Measurements from ENCODE around the gene FCRLB.
"Not testable (repeated sequence)": the region's sequence is repeated elsewhere in the genome, so short reads cannot be mapped to it uniquely, and the experiment has no call there.

Gene FCRLB

GRCh38 chr1:161720956-161721737 lies at the start of gene FCRLB:
FCRLB (plus strand) TSS chr1:161721544; CDS start chr1:161722673, 1,129 bp downstream.
- no peak within 1 kb of the TSS for H3K27ac ChIP-seq
- H3K9me3 ChIP-seq = no peaks in the 10 kb centered on the region
- H3K36me3 ChIP-seq = no peaks in the 10 kb centered on the region
- H3K4me2 ChIP-seq = no peak within 1 kb of the TSS
- H3K27me3 ChIP-seq = no peaks in the 10 kb centered on the region
- no peak for TF ChIP-seq Cebpa-rat (IDR thresholded peaks at IDR 0.05)
- H3K9ac ChIP-seq = no peak within 1 kb of the TSS
- H3K4me1 ChIP-seq = peaks cover 48% of the 10 kb centered on the region
- H4K20me1 ChIP-seq = no peaks in the 10 kb centered on the region
- H3K4me3 ChIP-seq = no peak within 1 kb of the TSS

- not testable (repeated sequence) for H3K27ac ChIP-seq, H3K27me3 ChIP-seq, H4K20me1 ChIP-seq, H3K9ac ChIP-seq, H3K9me3 ChIP-seq, H3K4me1 ChIP-seq, H3K4me2 ChIP-seq, H3K36me3 ChIP-seq, H3K4me3 ChIP-seq
Observed at GRCh38 chr1:161673437-161673836, 47.9 kb upstream of the FCRLB start.

GRCh38 chr1:161674447-161674846 lies 46.9 kb upstream of the FCRLB start:
- not testable (repeated sequence) for H4K20me1 ChIP-seq, H3K4me3 ChIP-seq, H3K36me3 ChIP-seq, H3K9ac ChIP-seq, H3K9me3 ChIP-seq, H3K4me1 ChIP-seq, H3K27me3 ChIP-seq, H3K27ac ChIP-seq, H3K4me2 ChIP-seq

GRCh38 chr1:161674908-161675307 lies 46.4 kb upstream of the FCRLB start:
- not testable (repeated sequence) for H3K27me3 ChIP-seq

DNA sequence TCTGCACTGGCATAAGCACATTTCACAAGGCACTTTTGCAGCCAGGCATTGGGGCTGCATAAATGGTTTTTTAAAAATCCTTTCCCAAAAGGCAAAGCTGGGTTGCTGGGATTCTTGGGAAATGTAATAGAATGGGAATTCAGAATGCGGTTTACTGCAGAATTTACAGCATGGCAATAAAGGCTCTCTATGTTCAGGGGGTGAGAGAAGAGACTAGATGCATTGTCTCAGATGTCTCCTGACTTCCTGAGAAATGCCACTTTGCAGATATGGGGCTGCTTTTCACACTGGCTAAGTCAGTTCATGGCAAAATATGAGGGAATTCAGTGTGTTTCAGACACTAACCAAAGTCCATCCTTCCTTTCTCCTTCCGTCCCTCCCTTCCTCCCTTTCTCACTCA lies 44.9 kb upstream of the FCRLB start:
- no peaks in the 10 kb centered on the region for H3K27me3 ChIP-seq
- no peaks in the 10 kb centered on the region for H3K9me3 ChIP-seq
- no peaks in the 10 kb centered on the region for H3K36me3 ChIP-seq
- H3K9ac ChIP-seq = no peak overlapping the region
- peaks cover 3% of the 10 kb centered on the region for H3K4me1 ChIP-seq
- no peak for TF ChIP-seq Cebpa-rat (IDR thresholded peaks at IDR 0.05)
- no peak overlapping the region for H3K27ac ChIP-seq
- H3K4me2 ChIP-seq = no peak overlapping the region
- H3K4me3 ChIP-seq = no peak overlapping the region
- no peaks in the 10 kb centered on the region for H4K20me1 ChIP-seq

More at GRCh38 chr1:161674908-161675307, 46.4 kb upstream of the FCRLB start:
- not testable (repeated sequence) for H3K4me2 ChIP-seq, H3K9me3 ChIP-seq, H3K27ac ChIP-seq, H3K36me3 ChIP-seq, H3K4me3 ChIP-seq, H4K20me1 ChIP-seq, H3K4me1 ChIP-seq, H3K9ac ChIP-seq

DNA sequence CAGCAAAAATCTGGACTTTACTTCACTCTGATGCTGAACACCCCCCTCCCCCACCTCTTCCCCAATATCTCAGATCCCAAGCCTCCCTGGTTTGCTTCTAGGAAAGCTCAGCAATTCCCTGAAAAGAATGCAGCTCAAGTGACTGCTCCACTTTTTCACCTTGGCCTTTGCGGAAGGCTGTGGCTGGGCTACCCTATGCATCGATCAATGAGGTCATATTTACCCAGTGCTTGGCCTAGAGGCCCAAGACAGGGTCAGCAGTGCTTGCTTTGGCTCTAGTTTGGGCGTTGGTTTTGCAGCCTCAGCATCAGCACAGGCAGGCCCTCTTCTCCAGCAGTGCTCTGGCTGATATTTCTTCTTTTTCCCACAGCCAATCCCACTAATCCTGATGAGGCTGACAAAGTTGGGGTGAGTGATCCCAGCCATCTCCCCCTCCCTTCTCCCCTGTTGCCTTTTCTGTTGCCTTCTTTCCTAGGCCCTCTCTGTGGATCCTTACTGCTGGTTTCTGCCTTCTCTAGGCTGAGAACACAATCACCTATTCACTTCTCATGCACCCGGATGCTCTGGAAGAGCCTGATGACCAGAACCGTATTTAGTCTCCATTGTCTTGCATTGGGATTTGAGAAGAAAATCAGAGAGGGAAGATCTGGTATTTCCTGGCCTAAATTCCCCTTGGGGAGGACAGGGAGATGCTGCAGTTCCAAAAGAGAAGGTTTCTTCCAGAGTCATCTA lies 44.2 kb upstream of the FCRLB start:
- Histone ChIP-seq H3K4me3 (no peak overlapping the region), H3K27me3 (no peaks in the 10 kb centered on the region), H3K9me3 (no peaks in the 10 kb centered on the region), H3K27ac (no peak overlapping the region), H3K9ac (no peak overlapping the region), H3K4me2 (no peak overlapping the region), H3K36me3 (no peaks in the 10 kb centered on the region), H4K20me1 (no peaks in the 10 kb centered on the region), H3K4me1 (no peaks in the 10 kb centered on the region)
- TF ChIP-seq Cebpa-rat (IDR thresholded peaks at IDR 0.05) = no peak

DNA sequence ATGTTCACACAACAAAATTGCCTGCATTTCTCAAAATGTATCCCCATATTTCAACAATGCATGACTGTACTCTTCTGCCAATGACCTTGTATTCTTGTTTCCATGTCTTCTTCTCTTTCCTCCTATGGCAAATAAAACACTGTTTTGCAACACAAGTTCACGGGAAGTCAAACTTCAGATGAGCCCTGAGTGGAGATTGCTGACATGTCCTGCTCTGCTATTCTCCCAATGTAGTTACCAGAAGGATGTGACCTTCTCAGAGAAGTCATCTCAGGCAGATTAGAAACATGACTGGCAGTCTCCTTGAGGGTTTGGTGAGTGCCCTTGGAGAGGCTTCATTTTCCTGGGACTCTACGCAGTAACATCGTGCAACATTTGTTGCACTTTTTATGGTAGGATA lies 42.8 kb upstream of the FCRLB start:
- Histone ChIP-seq H3K36me3 (no peaks in the 10 kb centered on the region), H3K9ac (no peak overlapping the region), H3K9me3 (no peaks in the 10 kb centered on the region), H3K27me3 (no peaks in the 10 kb centered on the region), H4K20me1 (no peaks in the 10 kb centered on the region), H3K4me1 (no peaks in the 10 kb centered on the region), H3K4me3 (no peak overlapping the region), H3K4me2 (no peak overlapping the region), H3K27ac (no peak overlapping the region)
- no peak for TF ChIP-seq Cebpa-rat (IDR thresholded peaks at IDR 0.05)

DNA sequence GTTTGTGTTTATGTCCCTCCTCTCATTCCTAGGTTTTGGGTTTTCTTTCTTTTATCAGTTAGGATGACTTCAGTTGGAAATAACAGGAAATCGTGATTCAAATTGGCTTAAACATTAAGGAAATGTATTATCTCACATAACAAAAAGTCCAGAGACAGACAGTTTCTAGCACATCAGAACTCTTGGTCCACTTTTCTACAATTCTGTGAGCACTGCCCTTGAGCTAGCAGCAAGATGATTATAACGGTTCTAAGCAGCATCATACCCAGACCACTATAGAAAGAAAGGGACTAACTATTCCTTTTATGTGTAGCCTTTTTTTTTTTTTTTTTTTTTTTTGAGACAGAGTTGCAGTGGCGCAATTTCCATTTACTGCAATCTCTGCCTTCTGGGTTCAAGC lies 39.5 kb upstream of the FCRLB start:
- no peak overlapping the region for H3K27ac ChIP-seq
- H3K36me3 ChIP-seq = no peaks in the 10 kb centered on the region
- TF ChIP-seq Cebpa-rat (IDR thresholded peaks at IDR 0.05) = no peak
- H3K4me1 ChIP-seq = no peaks in the 10 kb centered on the region
- no peaks in the 10 kb centered on the region for H3K9me3 ChIP-seq
- no peaks in the 10 kb centered on the region for H4K20me1 ChIP-seq
- no peak overlapping the region for H3K4me2 ChIP-seq
- H3K4me3 ChIP-seq = no peak overlapping the region
- H3K27me3 ChIP-seq = no peaks in the 10 kb centered on the region
- H3K9ac ChIP-seq = no peak overlapping the region

DNA sequence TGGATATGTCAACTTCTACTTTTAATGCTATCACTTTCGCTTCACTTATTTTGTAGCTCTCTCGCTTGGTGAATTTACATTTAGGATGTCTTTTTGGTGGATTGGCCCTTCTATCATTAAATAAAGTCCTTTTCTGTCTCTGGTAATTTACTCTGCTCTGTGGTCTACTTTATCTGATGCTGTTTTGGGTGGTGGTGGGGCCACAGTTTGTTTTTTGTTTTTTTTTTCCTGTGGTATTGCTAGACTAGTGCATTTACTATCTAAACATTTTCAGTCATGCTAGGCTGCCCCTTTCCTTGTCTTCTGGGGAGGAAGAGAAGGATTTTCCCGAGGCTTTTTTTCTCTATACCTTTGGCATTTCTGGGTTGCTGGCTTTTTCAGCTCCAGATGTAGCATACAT lies 32.4 kb upstream of the FCRLB start:
- Histone ChIP-seq H3K27ac (no peak overlapping the region), H3K4me2 (no peak overlapping the region), H3K4me1 (no peaks in the 10 kb centered on the region), H3K9me3 (no peaks in the 10 kb centered on the region), H3K4me3 (no peak overlapping the region), H3K27me3 (no peaks in the 10 kb centered on the region), H4K20me1 (no peaks in the 10 kb centered on the region), H3K9ac (no peak overlapping the region), H3K36me3 (no peaks in the 10 kb centered on the region)
- no peak for TF ChIP-seq Cebpa-rat (IDR thresholded peaks at IDR 0.05)

DNA sequence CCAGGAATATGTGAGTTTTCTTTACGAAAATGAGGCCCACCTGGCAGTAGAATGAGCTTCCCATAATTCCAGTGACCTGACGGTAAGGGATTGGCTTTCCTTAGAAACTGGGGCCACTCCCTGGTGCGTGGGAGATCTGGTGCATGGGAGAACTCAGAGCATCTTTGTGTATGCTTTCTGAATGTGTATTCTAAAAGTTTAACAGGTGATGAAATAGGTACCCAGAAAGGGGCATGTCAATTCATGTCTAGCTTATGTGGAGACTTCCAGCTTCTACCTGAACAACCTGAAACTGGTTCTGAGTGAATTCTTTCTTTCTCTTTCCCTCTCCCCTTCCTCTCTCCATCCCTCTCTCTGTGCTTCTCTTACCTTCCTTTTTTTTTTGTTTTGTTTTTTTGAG lies 29.5 kb upstream of the FCRLB start:
- Histone ChIP-seq H3K4me3 (no peak overlapping the region), H3K4me1 (no peaks in the 10 kb centered on the region), H3K27ac (no peak overlapping the region), H4K20me1 (no peaks in the 10 kb centered on the region), H3K9me3 (no peaks in the 10 kb centered on the region), H3K27me3 (no peaks in the 10 kb centered on the region), H3K36me3 (no peaks in the 10 kb centered on the region), H3K4me2 (no peak overlapping the region), H3K9ac (no peak overlapping the region)
- TF ChIP-seq Cebpa-rat (IDR thresholded peaks at IDR 0.05) = no peak

DNA sequence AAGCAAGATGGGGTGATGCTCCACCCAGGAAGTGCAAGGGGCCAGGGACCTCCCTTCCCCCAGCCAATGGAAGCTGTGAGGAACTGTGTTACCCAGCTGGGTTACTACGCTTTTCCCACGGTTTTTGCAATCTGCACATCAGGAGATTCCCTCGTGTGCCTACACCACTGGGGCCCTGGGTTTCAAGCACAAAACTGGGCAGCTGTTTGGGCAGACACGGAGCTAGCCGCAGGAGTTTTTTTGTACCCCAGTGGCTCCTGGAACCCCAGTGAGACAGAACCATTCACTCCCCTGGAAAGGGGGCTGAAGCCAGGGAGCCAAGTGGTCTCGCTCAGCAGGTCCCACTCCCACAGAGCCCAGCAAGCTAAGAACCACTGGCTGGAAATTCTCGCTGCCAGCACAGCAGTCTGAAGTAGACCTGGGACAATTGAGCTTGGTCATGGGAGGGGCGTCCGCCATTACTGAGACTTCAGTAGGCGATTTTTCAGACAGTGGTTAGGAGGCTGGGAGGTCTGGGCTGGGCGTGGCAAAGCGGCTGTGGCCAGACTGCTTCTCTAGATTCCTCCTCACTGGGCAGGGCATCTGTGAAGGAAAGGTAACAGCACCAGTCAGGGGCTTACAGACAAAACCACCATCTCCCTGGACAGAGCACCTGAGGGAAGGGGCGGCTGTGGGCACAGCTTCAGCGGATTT lies 28.2 kb upstream of the FCRLB start:
- H3K4me2 ChIP-seq, H3K27ac ChIP-seq, H3K36me3 ChIP-seq, H3K4me3 ChIP-seq, H3K27me3 ChIP-seq, H3K4me1 ChIP-seq, H4K20me1 ChIP-seq, H3K9me3 ChIP-seq, H3K9ac ChIP-seq: not testable (repeated sequence)

DNA sequence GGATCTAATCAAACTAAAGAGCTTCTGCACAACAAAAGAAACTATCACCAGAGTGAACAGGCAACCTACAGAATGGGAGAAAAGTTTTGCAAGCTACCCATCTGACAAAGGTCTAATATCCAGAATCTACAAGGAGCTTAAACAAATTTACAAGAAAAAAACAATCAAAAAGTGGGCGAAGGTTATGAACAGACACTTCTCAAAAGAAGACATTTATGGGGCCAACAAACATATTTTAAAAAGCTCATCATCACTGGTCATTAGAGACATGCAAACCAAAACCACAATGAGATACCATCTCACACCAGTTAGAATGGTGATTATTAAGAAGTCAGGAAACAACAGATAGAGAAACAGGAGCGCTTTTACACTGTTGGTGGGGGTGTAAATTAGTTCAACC lies 23.0 kb upstream of the FCRLB start:
- not testable (repeated sequence) for H3K9ac ChIP-seq, H3K9me3 ChIP-seq, H3K4me1 ChIP-seq, H3K27me3 ChIP-seq, H3K4me2 ChIP-seq, H3K4me3 ChIP-seq, H4K20me1 ChIP-seq, H3K27ac ChIP-seq, H3K36me3 ChIP-seq

Measured in BLaER1 (cell line).